CD4-positive, alpha-beta memory T cell (primary cell): ENCODE data around the gene NEU1. TPM values are rescaled to one million over a fixed set of nuclear protein-coding genes. Genes with fewer than 3 reads are reported as not detected.

Experiments
- CTCF ChIA-PET: fragments of 350-600 bp; sonication (Branson Sonifier 250); formaldehyde crosslinking; loops from one replicate; lab custom pipeline; 2021; ENCODE audit warnings: inconsistent platforms; ENCODE audit not compliant: partially characterized antibody; lab: Charles Lee
- POLR2A ChIA-PET: fragments of 350-600 bp; sonication (Branson Sonifier 250); formaldehyde crosslinking; loops from one replicate; lab custom pipeline; 2021; ENCODE audit not compliant: partially characterized antibody; lab: Charles Lee
- DNase-seq, 5 donors: peaks; one replicate each; pipeline versions ENCODE4 v3.0.0 to v3.0.0-alpha.2; 2020 to 2022; ENCODE audit warnings: mixed read lengths in 1 of 5
- H3K27ac ChIP-seq: one replicate; pipeline ENCODE4 v1.7.0; 2013; ENCODE audit warnings: low read depth, low read length
- H3K27me3 ChIP-seq: 2 replicates; pipeline ENCODE4 v1.7.0; 2013; ENCODE audit warnings: mild to moderate bottlenecking, low read length, moderate library complexity; ENCODE audit not compliant: insufficient read depth
- H3K36me3 ChIP-seq: 2 replicates; pipeline ENCODE4 v1.7.0; 2013; ENCODE audit warnings: mild to moderate bottlenecking, low read length, moderate library complexity; ENCODE audit not compliant: insufficient read depth
- H3K4me1 ChIP-seq: 2 replicates; pipeline ENCODE4 v1.7.0; 2013; ENCODE audit warnings: mild to moderate bottlenecking, low read length, moderate library complexity; ENCODE audit not compliant: insufficient read depth
- H3K4me3 ChIP-seq, 2 donors: one replicate each; pipeline ENCODE4 v1.7.0; 2013; ENCODE audit warnings: low read length in 2 of 2, mild to moderate bottlenecking in 1 of 2
- H3K9me3 ChIP-seq, 2 donors: one replicate each; pipeline ENCODE4 v1.7.0; 2013; ENCODE audit warnings: low read length in 2 of 2, control low read depth in 1 of 2; ENCODE audit not compliant: control insufficient read depth in 1 of 2
- H3K27ac Mint-ChIP-seq, 7 donors: one replicate each; pipeline ENCODE4 v1.8.0; 2020 to 2021; ENCODE audit warnings: mixed read lengths in 7 of 7, mild to moderate bottlenecking in 6 of 7, inconsistent platforms in 3 of 7, moderate library complexity in 3 of 7
- H3K27me3 Mint-ChIP-seq, 2 donors: one replicate each; pipeline ENCODE4 v1.8.0; 2020 to 2021; ENCODE audit warnings: mixed read lengths in 2 of 2
- H3K36me3 Mint-ChIP-seq, 2 donors: one replicate each; pipeline ENCODE4 v1.8.0; 2020 to 2021; ENCODE audit warnings: mixed read lengths in 2 of 2, inconsistent platforms in 1 of 2, mild to moderate bottlenecking in 1 of 2
- H3K4me1 Mint-ChIP-seq, 4 donors: one replicate each; pipeline ENCODE4 v1.8.0; 2020 to 2021; ENCODE audit warnings: mixed read lengths in 4 of 4, mild to moderate bottlenecking in 1 of 4
- H3K4me3 Mint-ChIP-seq, 8 donors: one replicate each; pipeline ENCODE4 v1.8.0; 2020 to 2021; ENCODE audit warnings: mixed read lengths in 8 of 8, mild to moderate bottlenecking in 7 of 8, moderate library complexity in 6 of 8, inconsistent platforms in 3 of 8
- H3K9me3 Mint-ChIP-seq, 8 donors: one replicate each; pipeline ENCODE4 v1.8.0; 2020 to 2021; ENCODE audit warnings: mixed read lengths in 8 of 8, mild to moderate bottlenecking in 5 of 8, inconsistent platforms in 3 of 8, moderate library complexity in 1 of 8
- intact Hi-C: fragments of 100-400 bp; cut with micrococcal nuclease; formaldehyde crosslinking; loops from one replicate; pipeline ENCODE4 v1.15.1; 2023
- polyA plus RNA-seq, 2 donors: library from polyadenylated mRNA; unstranded; fragments of 300-500 nt; fragmentation: Illumina TruSeq; gene quantifications; one replicate each; pipeline ENCODE4 v1.2.3, GENCODE V29; 2021
- total RNA-seq, 2 experiments: library from RNA; stranded (reverse); gene quantifications; one replicate each; pipeline ENCODE4 v1.2.3, GENCODE V29; 2021

NEU1 gene
- total and polyA plus RNA-seq, 4 experiments from 2014 or later: 19.6 to 23.4 (median 21.8) TPM

GRCh38 chr6:31880616-31881015 lies 18.0 kb upstream of the NEU1 start:
- peaks cover 0 to 2% (median 0%) of the 10 kb centered on the region in 8 donors for H3K9me3 Mint-ChIP-seq
- DNase-seq: no peak
- no peak overlapping the region for H3K27ac ChIP-seq
- no peak overlapping the region for H3K4me3 ChIP-seq
- H3K4me1 Mint-ChIP-seq: peaks cover 0 to 4% (median under 1%) of the 10 kb centered on the region in 4 donors
- no peak overlapping the region for H3K27ac Mint-ChIP-seq
- H3K27me3 Mint-ChIP-seq: no peaks in the 10 kb centered on the region
- intact Hi-C loops: no loop called here
- POLR2A ChIA-PET: interaction anchor here (1.0 kb wide), 1 partner anchor 18 kb away, joined by 3 read pairs; the partner anchor contains the start of gene NEU1
- H3K4me1 ChIP-seq: no peaks in the 10 kb centered on the region
- H3K36me3 ChIP-seq: peaks cover 51% of the 10 kb centered on the region
- CTCF ChIA-PET: interaction anchor here (0.6 kb wide), 1 partner anchor 10 kb away, joined by 3 read pairs; no protein-coding TSS in a partner anchor
- H3K36me3 Mint-ChIP-seq: peaks cover 34 to 52% of the 10 kb centered on the region in 2 donors
- no peaks in the 10 kb centered on the region for H3K27me3 ChIP-seq
- H3K4me3 Mint-ChIP-seq: no peak overlapping the region
- H3K9me3 ChIP-seq: no peaks in the 10 kb centered on the region

DNA sequence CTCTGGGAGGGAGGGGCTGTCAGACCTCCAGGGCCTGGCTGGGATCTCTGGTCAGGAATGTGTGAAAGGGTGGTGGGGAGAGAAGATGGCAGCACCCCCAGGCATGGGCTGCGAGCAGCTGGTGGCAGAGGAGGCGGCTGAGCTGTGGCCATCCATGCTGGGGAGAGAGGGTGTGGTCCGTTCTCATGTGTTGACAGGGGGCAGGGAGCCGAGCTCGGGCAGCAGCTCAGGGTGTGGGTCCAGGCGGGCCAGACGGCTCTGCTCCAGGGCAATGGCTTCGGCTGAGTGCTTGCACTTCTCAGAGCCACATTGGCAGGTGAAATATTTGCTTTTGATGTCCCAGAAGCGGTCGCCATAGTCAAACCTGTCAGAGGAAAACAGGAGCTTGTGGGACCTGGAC lies 17.3 kb upstream of the NEU1 start:
- H3K4me1 ChIP-seq: no peaks in the 10 kb centered on the region
- peaks cover 50% of the 10 kb centered on the region for H3K36me3 ChIP-seq
- H3K36me3 Mint-ChIP-seq: peaks cover 28 to 47% of the 10 kb centered on the region in 2 donors

DNA sequence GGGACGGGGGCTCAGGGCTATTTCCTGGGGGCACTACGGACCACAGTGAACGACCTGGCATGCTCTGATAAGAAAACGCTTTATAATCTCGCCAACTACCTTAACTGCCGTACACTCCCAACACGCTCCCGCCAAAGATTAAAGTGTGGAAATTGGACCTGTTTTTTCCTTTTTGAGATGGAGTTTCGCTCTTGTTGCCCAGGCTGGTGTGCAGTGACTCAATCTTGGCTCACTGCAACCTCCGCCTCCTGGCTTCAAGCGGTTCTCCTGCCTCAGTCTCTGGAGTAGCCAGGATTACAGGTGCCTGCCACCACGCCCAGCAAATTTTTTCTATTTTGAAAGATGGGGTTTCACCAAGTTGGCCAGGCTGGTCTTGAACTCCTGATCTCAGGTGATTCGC lies 16.5 kb upstream of the NEU1 start:
- no peaks in the 10 kb centered on the region for H3K9me3 ChIP-seq
- H3K4me3 ChIP-seq: no peak overlapping the region
- H3K27ac ChIP-seq: no peak overlapping the region
- Mint-ChIP-seq H3K4me3 (no peak overlapping the region), H3K36me3 (peaks cover 28 to 43% of the 10 kb centered on the region in 2 donors), H3K27ac (no peak overlapping the region), H3K4me1 (peaks cover 0 to 6% (median 2%) of the 10 kb centered on the region in 4 donors), H3K27me3 (no peaks in the 10 kb centered on the region), H3K9me3 (peaks cover 0 to 2% (median 0%) of the 10 kb centered on the region in 8 donors)
- POLR2A ChIA-PET: no interaction called here
- intact Hi-C loops: no loop called here
- no peaks in the 10 kb centered on the region for H3K27me3 ChIP-seq
- H3K36me3 ChIP-seq: peaks cover 44% of the 10 kb centered on the region
- CTCF ChIA-PET: no interaction called here
- H3K4me1 ChIP-seq: no peaks in the 10 kb centered on the region
- no peak for DNase-seq

More for the DNA sequence above, 17.3 kb upstream of the NEU1 start:
- CTCF ChIA-PET: interaction anchor here (0.6 kb wide), 1 partner anchor 11 kb away, joined by 3 read pairs; no protein-coding TSS in a partner anchor
- H3K27ac ChIP-seq: no peak overlapping the region
- H3K27me3 ChIP-seq: no peaks in the 10 kb centered on the region
- Mint-ChIP-seq H3K4me1 (peaks cover 0 to 6% (median under 1%) of the 10 kb centered on the region in 4 donors), H3K9me3 (peaks cover 0 to 2% (median 0%) of the 10 kb centered on the region in 8 donors), H3K27ac (no peak overlapping the region), H3K27me3 (no peaks in the 10 kb centered on the region), H3K4me3 (no peak overlapping the region)
- POLR2A ChIA-PET: interaction anchor here (1.0 kb wide), 1 partner anchor 17 kb away, joined by 3 read pairs; the partner anchor contains the start of gene NEU1
- intact Hi-C loops: no loop called here
- H3K9me3 ChIP-seq: no peaks in the 10 kb centered on the region
- H3K4me3 ChIP-seq: no peak overlapping the region
- DNase-seq: no peak

DNA sequence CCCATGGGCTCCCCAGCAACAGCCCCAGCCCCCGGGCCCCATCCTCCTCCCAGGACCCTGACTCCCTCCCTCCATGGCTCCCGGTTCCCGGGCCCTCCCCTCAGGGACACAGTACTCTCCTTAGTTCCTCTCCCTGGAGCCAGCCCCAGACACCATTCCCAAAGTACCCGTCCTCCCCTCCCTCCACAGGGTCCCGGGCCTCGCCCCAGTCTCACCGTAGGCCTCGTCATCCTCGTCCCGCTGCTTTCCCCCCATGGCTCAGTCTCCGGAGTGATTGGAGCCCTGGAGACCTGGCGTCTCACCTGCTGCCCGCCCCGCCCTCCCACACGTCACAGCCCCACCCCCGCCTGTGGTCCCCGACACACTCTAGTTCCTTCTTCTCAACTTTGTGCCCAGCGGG lies 16.1 kb upstream of the NEU1 start, which contains the start of gene SLC44A4:
Gene SLC44A4 (minus strand): TSS at position 272 of the 400 bp plus-strand sequence. CDS start 17 bp downstream, at position 255.
- no peaks in the 10 kb centered on the region for H3K4me1 ChIP-seq
- H3K9me3 ChIP-seq: no peaks in the 10 kb centered on the region
- intact Hi-C loops: no loop called here
- no peak for DNase-seq
- H3K36me3 ChIP-seq: peaks cover 40% of the 10 kb centered on the region
- ChIA-PET POLR2A (no interaction called here), CTCF (interaction anchor here (0.7 kb wide), 1 partner anchor 9 kb away, joined by 3 read pairs; no protein-coding TSS in a partner anchor)
- H3K9me3 Mint-ChIP-seq: peaks cover 0 to 2% (median 0%) of the 10 kb centered on the region in 8 donors
- H3K4me1 Mint-ChIP-seq: peaks cover 0 to 6% (median 2%) of the 10 kb centered on the region in 4 donors
- no peak within 1 kb of the TSS for H3K27ac ChIP-seq
- H3K4me3 Mint-ChIP-seq: no peak within 1 kb of the TSS
- H3K36me3 Mint-ChIP-seq: peaks cover 28 to 39% of the 10 kb centered on the region in 2 donors
- no peaks in the 10 kb centered on the region for H3K27me3 ChIP-seq
- no peaks in the 10 kb centered on the region for H3K27me3 Mint-ChIP-seq
- peak within 1 kb of the TSS in 1 of 7 donors; percentile 66 for H3K27ac Mint-ChIP-seq
- H3K4me3 ChIP-seq: no peak within 1 kb of the TSS

- Histone ChIP-seq H3K27me3 (no peaks in the 10 kb centered on the region), H3K4me1 (no peaks in the 10 kb centered on the region), H3K4me3 (no peak overlapping the region), H3K9me3 (no peaks in the 10 kb centered on the region), H3K27ac (no peak overlapping the region), H3K36me3 (peaks cover 35% of the 10 kb centered on the region)
- H3K4me1 Mint-ChIP-seq: peaks cover 0 to 6% (median 2%) of the 10 kb centered on the region in 4 donors
- ChIA-PET CTCF (interaction anchor here (0.7 kb wide), 1 partner anchor 9 kb away, joined by 3 read pairs; no protein-coding TSS in a partner anchor), POLR2A (no interaction called here)
- H3K27me3 Mint-ChIP-seq: no peaks in the 10 kb centered on the region
- peaks cover 0 to 2% (median 0%) of the 10 kb centered on the region in 8 donors for H3K9me3 Mint-ChIP-seq
- DNase-seq: no peak
- peaks cover 28 to 35% of the 10 kb centered on the region in 2 donors for H3K36me3 Mint-ChIP-seq
- H3K4me3 Mint-ChIP-seq: no peak overlapping the region
- intact Hi-C loops: no loop called here
- peak overlapping the region in 1 of 7 donors; percentile 66 for H3K27ac Mint-ChIP-seq
These were observed 15.6 kb upstream of the NEU1 start for GRCh38 chr6:31878222-31878621.

DNA sequence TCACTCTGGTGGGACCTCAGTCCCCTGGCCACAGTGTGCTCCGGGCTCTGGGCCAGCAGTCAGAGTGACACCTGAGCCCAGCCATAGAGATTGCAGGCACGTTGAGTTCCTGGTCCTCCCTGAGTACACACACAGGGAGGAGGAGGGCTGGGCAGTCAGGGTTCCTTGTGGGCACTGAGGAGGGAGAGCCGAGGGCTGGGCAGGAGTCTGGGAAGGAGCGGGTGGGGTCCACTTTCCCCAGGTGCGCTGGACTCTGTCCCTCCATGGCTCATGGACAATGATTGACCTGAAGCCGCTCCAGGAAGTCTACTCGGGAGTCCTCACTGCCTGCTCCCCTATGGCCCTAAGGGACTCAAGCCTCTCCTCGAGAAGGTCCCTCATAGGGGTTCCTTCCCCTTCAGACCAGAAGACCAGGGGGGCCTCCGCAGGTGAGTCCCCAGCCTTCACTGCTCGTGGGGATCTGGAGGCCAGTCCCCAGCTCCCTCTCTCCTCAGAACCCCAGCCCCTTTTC lies 15.1 kb upstream of the NEU1 start:
- Mint-ChIP-seq H3K36me3 (peaks cover 24 to 30% of the 10 kb centered on the region in 2 donors), H3K27ac (no peak overlapping the region), H3K9me3 (peaks cover 0 to 2% (median 0%) of the 10 kb centered on the region in 8 donors), H3K27me3 (no peaks in the 10 kb centered on the region), H3K4me3 (no peak overlapping the region), H3K4me1 (peaks cover 0 to 6% (median 2%) of the 10 kb centered on the region in 4 donors)
- no peak overlapping the region for H3K27ac ChIP-seq
- H3K27me3 ChIP-seq: no peaks in the 10 kb centered on the region
- peaks cover 30% of the 10 kb centered on the region for H3K36me3 ChIP-seq
- no peak for DNase-seq
- no peaks in the 10 kb centered on the region for H3K4me1 ChIP-seq
- no peaks in the 10 kb centered on the region for H3K9me3 ChIP-seq
- no peak overlapping the region for H3K4me3 ChIP-seq
- CTCF ChIA-PET: interaction anchor here (0.7 kb wide), 1 partner anchor 10 kb away, joined by 3 read pairs; no protein-coding TSS in a partner anchor
- intact Hi-C loops: no loop called here
- POLR2A ChIA-PET: no interaction called here

DNA sequence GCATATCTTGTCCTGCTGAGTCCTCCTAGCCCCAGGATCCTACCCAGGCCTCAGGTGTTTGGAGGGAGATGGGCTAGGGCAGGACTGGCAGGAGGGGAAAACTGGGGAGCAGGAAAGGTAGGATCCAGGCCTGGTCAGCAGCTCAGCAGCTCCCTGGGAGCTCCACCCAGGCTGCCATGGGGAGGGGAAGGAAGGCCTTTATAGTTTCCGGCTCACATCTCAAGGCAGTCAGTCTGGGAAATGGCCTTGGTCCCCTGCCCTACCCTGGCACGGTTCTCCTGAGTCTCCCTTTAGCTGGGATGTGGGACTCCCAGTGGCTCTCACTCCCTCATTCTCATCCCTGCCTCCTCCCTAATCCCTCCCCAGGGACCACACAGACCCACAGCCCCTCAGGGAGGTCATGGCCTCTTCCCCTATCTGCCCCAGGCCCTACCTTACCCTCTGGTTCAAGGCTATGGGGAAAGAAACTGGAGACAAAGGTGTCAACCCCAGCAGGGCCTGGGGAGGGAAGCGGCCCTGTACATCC lies 14.6 kb upstream of the NEU1 start:
- ChIA-PET POLR2A (no interaction called here), CTCF (interaction anchor here (3.2 kb wide), 1 partner anchor 11 kb away, joined by 18 read pairs; no protein-coding TSS in a partner anchor)
- Histone ChIP-seq H3K27me3 (no peaks in the 10 kb centered on the region), H3K4me1 (no peaks in the 10 kb centered on the region), H3K9me3 (no peaks in the 10 kb centered on the region), H3K27ac (no peak overlapping the region), H3K36me3 (peaks cover 25% of the 10 kb centered on the region), H3K4me3 (no peak overlapping the region)
- peaks cover 0 to 2% (median 0%) of the 10 kb centered on the region in 8 donors for H3K9me3 Mint-ChIP-seq
- intact Hi-C loops: no loop called here
- no peaks in the 10 kb centered on the region for H3K27me3 Mint-ChIP-seq
- no peak for DNase-seq
- H3K4me1 Mint-ChIP-seq: peaks cover 0 to 6% (median 2%) of the 10 kb centered on the region in 4 donors
- peaks cover 21 to 24% of the 10 kb centered on the region in 2 donors for H3K36me3 Mint-ChIP-seq
- H3K4me3 Mint-ChIP-seq: no peak overlapping the region
- H3K27ac Mint-ChIP-seq: peak overlapping the region in 1 of 7 donors; percentile 36
